ENCODE results near the gene ZNHIT2. TPM values are rescaled to one million over a fixed set of nuclear protein-coding genes. Genes with fewer than 3 reads are reported as not detected.
A peak's percentile ranks its signal among the peaks of the same experiment; 100 is the strongest.

Gene ZNHIT2
- total RNA-seq, 4 donors from 2014 or later: 17.3 to 38.5 (median 25.9) TPM

DNA sequence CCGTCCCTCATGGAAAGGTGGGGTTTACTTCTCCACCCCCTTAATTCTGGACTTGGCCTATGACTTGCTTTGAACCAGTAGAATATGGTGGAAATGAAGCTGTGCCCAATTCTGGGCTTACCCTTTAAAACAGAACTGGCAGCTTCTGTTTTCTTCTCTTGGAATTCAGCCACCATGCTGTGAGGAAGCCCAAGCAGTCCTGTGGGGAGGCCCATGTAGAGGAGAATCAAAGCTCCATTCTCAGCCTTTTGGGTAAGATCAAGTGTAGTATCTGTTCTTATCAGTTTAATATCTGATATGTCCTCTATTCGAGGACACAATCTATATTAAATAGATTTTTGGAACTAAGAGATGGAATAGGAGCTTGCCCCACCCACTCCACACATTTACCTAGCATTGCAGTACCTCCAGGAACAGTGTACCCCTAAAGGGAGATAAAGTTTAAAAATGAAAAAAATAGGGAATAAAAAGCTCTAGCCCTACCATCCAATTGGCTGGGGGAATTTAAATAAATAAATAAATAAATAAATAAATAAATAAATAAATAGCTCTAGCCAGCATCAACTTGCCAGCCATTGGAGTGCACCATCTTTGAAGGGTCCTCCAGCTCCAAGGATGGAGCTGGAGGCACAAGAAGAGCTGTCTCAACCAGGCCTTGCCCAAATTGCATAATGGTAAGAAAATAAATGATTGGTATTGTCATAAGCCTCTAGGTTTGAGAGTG, 30.0 kb upstream of the ZNHIT2 start:
- Histone ChIP-seq H3K27me3 (no peaks in the 10 kb centered on the region), H3K4me1 (peaks cover 8 to 12% of the 10 kb centered on the region in 2 donors), H3K27ac (no peak overlapping the region), H3K9me3 (no peaks in the 10 kb centered on the region), H3K4me3 (replicated peaks in 1 of 3) (no peak overlapping the region), H3K36me3 (no peaks in the 10 kb centered on the region)
- DNase-seq: no peak
- intact Hi-C loops (cut with DNase I): no loop called here
- WGBS, 2 donors: 77 to 86% methylated on average over 2 of the region's 2 CpGs
- TF ChIP-seq CTCF (IDR thresholded peaks at IDR 0.05): no peak
- TF ChIP-seq POLR2A (IDR thresholded peaks at IDR 0.05): no peak

DNA sequence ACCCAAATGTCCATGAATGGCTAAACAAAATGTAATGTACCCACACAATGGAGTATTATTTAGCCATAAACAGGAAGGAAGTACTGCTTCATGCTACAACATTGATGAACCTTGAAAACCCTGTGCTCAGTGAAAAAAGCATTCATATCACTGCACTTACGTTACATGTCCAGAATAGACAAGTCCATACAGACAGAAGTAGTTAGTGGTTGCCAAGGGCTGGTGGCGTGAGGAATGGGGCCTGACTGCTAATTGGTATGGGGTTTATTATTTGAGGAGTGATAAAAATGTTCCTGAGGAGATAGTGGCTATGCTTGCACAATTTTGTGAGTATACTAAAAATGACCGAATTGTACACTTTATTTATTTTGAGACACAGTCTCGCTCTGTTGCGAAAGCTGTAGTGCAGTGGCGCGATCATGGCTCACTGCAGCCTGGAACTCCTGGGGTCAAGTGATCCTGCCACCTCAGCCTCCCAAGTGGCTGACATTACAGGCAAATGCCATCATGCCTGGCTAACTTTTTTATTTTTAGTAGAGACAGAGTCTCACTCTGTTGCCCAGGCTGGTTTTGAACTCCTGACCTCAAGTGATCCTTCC, 24.5 kb upstream of the ZNHIT2 start:
- H3K4me1 ChIP-seq: peaks cover 4 to 6% of the 10 kb centered on the region in 2 donors
- WGBS, 2 donors: 58 to 60% methylated on average over 7 of the region's 7 CpGs
- H3K9me3 ChIP-seq: no peaks in the 10 kb centered on the region
- no peaks in the 10 kb centered on the region for H3K36me3 ChIP-seq
- H3K4me3 ChIP-seq (replicated peaks in 1 of 3): no peak overlapping the region
- H3K27ac ChIP-seq: no peak overlapping the region
- intact Hi-C loops (cut with DNase I): no loop called here
- H3K27me3 ChIP-seq: no peaks in the 10 kb centered on the region
- TF ChIP-seq CTCF (IDR thresholded peaks at IDR 0.05) (no peak), POLR2A (IDR thresholded peaks at IDR 0.05) (no peak)
- DNase-seq: peak; percentile 54 to 72

DNA sequence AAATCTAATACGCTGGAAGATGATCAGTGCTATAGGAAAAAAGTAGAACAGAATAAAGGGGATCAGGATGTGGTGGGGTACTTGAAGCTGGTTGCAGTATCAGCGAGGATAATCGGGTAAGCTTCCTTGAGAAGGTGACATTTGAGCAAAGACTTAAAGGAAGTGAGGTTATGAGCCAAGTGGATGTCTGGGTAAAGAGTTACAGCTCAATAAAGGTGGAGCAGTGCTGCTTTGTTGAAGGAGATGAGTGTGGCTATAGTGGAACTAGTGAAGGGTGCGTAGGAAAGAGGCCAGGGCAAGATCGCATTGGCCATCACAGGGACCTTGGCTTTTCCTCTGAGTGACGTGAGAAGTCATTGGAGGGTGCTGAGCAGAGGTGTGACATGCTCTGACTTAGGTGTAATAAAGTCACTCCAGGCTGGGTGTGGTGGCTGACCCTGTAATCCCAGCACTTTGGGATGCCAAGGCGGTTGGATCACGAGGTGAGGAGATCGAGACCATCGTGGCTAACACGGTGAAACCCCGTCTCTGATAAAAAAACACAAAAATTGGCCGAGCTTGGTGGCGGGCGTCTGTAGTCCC, 19.1 kb upstream of the ZNHIT2 start:
- intact Hi-C loops (cut with DNase I): no loop called here
- no peaks in the 10 kb centered on the region for H3K27me3 ChIP-seq
- peak; percentile 36 to 42 for DNase-seq
- peaks cover 24 to 29% of the 10 kb centered on the region in 2 donors for H3K4me1 ChIP-seq
- H3K27ac ChIP-seq: peak overlapping the region; percentile 43 to 96 (median 94)
- 71 to 78% methylated on average over 15 of the region's 15 CpGs for WGBS, 2 donors
- no peak overlapping the region for H3K4me3 ChIP-seq (replicated peaks in 1 of 3)
- TF ChIP-seq POLR2A (IDR thresholded peaks at IDR 0.05) (no peak), CTCF (IDR thresholded peaks at IDR 0.05) (no peak)
- no peaks in the 10 kb centered on the region for H3K9me3 ChIP-seq
- H3K36me3 ChIP-seq: peaks cover 9 to 14% of the 10 kb centered on the region in 2 donors

GRCh38 chr11:65135633-65136145, 18.2 kb upstream of the ZNHIT2 start:
- Histone ChIP-seq H3K4me1 (peaks cover 24 to 29% of the 10 kb centered on the region in 2 donors), H3K27me3 (no peaks in the 10 kb centered on the region), H3K27ac (peak overlapping the region; percentile 72 to 96 (median 94)), H3K4me3 (replicated peaks in 1 of 3) (peak overlapping the region in 1 of 3 donors; percentile 90), H3K36me3 (peaks cover 18 to 23% of the 10 kb centered on the region in 2 donors), H3K9me3 (no peaks in the 10 kb centered on the region)
- no peak for TF ChIP-seq CTCF (IDR thresholded peaks at IDR 0.05)
- no peak for TF ChIP-seq POLR2A (IDR thresholded peaks at IDR 0.05)
- WGBS, 2 donors: 51 to 52% methylated on average over 11 of the region's 11 CpGs
- no peak for DNase-seq
- intact Hi-C loops (cut with DNase I): no loop called here
